HG03378 (cell line): ENCODE data around the gene DOK3.
"Not testable (repeated sequence)": the region's sequence is repeated elsewhere in the genome, so short reads cannot be mapped to it uniquely, and the experiment has no call there.

Source experiments
- ATAC-seq: cut with Tn5 transposase; IDR thresholded peaks from one replicate; pipeline ENCODE4 v1.9.1; 2021; ENCODE audit warnings: mild to moderate bottlenecking, moderate library complexity; ENCODE audit not compliant: unreplicated experiment

Gene DOK3

DNA sequence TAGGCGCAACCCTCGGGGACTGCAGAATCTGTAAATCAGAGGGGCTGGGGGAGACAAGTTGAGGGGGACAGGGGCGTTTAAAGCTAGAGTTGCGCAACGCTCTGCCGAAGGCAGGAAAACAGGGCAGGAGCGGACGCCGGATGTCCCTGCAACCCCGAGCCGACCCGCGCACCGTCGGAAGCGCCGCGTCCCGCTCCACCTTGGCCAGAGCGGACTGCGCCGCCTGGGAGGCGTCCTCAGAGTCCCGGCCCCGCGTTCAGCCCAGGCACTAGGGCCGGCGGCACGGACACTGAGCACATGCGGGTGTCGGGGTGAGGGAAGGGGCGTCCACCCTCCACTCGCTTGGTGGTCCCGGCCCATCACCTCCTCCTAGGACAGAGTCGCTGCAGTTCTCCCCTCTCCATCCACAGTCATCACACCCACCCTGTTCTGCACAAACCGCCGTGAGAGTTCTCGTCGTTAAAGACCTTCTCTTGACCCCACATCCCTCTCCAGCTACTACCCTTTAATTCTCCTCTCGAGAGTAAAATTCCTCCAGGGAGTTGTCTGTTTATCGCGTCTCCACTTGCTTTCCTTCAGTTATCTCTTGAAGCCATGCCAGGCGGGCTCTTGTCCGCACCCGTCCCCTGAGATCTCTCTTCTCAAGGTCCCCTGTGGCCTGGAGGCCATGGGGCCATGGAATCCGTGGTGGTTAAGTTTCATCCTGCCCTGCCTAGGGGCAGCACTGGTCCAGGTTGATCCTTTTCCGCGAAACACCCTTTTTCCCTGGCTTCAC is 11.4 kb downstream of the DOK3 start:
- no peak for ATAC-seq

DNA sequence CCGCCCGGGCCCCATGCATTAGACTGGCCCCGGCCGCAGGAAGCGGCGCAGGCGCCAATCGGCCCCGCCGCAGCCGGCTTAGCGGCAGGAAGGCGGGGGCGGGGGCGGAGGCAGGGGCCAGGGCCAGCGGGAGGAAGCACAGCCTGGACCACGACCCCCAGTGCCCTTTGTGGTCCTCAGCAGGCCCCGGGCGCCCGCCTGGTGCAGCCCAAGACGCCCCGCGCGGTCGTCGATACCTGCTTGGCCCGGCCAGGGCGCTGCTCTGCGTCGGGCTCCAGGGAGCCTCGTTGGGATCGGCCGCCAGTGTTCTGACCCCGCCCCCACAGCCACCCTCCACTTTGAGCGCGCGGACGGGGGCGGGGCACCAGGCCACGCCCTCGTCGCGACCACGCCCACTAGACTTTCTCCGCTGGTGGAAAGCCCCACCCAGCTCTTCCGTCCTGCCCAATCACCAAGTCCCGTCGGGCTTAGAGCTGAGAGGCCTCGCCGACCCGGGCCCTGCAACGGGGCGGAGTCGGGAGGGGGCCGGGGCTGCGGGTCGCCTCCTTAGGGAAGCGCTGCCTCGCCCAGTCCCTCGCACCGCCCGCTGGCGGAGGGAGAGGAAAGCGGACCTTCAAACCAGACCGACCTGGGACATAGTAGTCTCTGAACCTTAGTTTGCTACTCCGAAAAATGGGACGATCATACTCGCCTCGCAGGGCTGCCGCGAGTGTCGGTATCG is 12.2 kb downstream of the DOK3 start, which contains the start of gene PDLIM7:
PDLIM7 (minus strand) TSS at position 313 of the 721 bp plus-strand sequence. CDS start 1,092 bp downstream, outside the sequence.
- peak; percentile 63 for ATAC-seq

DNA sequence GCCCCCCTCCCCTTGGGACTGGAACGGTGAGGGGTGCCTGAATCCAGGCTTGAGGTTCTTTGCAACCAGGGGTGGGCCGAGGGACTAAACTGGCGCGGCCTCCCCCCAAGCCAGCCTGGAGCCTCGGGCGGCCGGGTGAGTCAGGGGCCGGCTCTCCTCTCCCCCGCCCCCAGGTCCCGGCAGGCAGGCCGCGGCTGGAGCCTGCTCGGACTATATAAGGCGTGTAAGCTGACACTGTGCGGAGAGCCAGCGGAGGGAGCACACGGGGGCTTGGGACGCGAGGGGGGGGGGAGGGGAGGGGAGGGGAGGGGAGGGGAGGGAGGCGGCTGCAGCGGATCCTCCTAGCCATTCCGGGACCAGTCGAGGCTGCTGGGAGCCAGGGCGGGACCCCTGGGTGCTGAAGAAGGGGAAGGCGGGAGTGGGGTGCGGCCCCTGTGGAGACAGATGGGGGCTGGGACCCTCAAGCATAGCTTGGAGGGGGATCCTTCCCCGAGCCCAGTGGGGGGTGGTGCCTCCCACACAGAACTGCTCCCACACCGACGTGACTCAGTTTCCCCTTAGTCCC is 12.8 kb downstream of the DOK3 start:
- ATAC-seq, result no peak

DNA sequence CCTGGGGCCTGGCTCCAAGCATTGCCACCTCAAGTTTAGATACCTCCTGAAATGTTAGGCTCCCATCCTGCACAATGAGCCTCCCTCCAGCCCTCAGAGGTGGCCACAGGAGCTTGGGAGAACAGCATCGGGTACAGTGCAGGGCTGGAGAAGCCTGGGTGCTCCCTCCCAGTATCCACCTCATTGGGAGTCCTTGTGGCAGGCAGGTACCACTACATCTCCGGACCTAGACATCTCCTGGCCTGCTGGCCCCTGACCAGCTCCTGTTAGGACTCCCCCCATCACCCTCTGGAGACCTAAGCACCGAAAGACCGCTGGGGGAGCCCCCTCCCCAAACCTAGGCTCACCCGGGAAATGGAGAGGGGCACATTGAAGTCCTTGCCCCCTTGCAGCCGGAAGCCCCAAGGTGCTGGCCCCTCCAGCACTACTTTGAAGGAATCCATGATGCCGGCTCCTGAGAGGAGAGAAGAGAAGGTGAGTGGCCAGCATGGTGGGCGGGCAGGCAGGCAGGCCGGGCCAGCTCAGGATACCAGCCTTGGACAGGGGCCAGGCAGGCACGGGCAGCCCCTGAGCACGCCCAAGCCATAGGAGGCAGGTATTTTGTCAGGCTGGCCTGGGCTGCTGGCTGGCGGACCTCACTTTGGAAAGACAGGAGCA is 13.4 kb downstream of the DOK3 start:
- no peak for ATAC-seq

DNA sequence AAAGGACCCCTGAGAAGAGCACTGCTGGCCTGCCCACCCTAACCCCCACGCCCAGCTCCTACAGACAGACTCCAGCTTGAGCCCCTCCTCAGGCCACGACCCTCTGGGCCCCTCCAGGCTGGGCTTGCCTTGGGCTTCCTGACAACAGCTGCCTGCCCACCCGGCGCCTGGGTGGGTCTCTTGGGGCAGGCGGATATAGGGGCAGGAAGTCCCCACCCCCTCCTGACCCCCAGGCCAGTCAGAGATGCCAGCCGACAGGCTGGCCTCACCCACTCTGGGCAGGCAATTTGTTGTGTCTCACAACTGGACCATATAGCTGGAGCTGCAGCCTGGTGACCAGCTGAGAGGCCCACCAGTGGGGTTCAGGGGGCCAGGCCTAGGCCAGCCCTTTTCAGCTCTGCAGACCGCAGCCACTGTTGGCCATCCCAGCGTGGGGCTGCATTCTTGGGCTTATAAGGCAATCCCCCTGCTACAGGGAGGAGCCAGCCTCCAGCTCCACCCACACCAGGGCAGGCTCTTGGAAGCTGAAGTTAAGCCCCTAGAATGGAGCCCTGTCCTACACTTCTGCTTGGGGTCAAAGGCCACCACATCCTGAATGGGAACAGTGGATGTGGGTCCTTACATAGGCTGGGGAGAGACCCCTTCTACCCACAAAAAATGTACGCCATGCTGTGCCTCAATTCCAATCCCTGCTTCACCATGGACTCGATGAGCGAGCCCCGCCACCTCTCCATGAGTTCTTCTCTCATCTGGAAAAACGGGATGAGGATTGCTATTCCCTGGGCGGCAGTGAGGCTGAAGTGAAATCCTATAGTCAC is 14.2 kb downstream of the DOK3 start:
- ATAC-seq, result no peak

DNA sequence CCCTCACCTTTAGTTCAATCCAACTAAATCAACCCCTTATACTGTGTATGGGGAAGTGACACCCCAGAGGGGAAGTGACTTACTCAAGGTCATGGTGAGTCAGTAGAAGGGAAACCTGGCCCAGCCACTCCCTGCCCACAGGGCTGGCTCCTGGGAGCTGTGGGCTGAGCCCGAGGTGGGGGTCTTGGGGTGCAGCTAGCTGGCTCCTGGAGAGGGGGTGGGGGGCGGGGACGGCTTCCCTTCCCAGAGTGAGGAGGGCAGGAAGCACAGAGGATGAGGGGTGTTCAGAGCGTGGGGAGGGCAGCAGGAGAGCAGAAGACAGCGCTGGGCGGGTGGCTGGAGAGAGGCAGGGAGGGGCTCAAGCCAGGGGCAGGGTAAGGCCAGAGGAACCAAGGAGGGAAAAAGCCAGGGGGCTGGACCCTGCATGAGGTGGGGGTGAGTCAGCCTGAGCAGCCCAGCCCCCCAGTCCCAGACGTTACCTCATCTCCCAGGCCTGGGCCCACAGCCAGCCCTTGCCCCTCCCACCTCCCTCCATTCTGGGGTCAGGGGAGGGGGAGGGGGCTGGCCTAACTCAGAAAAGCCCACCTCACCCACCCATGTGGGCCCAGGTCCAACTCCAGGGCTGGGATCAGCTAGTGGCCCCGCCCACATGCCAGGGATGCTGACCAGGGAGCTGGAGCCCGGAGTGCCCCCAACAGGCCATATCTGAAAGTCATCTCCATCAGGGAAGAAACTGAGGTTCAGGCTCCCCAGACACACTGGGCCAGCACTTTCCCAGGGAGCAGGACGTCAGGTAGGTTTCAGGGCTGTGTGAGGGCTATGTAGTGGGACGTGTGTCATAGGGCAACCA is 15.1 kb downstream of the DOK3 start:
- no peak for ATAC-seq

DNA sequence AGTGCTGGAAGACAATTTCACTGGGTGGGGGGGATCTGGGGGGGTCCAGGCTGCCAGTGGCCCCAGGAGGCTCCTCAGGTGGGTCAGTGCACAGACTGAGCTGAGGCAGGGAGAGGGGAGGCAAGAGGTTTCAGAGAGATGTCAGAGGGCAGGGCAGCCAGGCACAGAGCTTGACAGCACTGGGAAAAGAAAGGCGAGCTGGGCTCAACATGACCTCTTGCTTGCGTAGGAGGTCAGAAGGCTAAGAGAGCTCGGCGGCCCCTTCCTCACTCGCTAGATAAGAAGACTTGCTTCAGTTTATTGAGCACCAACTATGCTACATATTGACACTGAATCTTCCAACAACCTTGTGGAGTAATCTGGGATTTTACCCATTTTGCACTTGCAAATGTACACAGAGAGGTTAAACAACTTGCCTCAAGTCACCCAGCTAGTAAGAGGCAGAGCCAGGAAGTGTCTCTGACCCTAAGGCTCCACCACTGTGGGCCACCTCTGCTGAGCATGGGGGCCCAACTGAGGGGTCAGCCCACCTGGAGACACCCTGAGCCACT is 15.8 kb downstream of the DOK3 start:
- ATAC-seq, result no peak

DNA sequence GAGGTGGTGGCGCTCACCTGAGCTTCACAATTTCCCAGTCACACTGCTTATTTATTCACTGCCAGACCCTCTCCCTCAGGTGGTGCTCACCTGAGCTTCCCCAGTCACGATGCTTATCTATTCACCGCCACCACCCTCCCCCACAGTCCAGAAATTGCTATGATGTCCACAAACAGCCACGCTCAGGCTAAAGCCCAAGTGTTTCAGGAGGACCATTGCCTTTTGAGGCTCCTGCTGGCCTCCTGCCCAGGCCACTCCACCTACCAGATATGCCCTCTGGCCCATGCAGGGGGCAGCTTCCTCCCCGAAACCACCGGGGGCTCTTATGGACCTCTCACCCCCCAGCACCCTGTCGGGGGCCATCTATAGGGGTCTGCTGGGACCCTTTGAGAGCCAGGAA is 16.8 kb downstream of the DOK3 start:
- ATAC-seq, result no peak

DNA sequence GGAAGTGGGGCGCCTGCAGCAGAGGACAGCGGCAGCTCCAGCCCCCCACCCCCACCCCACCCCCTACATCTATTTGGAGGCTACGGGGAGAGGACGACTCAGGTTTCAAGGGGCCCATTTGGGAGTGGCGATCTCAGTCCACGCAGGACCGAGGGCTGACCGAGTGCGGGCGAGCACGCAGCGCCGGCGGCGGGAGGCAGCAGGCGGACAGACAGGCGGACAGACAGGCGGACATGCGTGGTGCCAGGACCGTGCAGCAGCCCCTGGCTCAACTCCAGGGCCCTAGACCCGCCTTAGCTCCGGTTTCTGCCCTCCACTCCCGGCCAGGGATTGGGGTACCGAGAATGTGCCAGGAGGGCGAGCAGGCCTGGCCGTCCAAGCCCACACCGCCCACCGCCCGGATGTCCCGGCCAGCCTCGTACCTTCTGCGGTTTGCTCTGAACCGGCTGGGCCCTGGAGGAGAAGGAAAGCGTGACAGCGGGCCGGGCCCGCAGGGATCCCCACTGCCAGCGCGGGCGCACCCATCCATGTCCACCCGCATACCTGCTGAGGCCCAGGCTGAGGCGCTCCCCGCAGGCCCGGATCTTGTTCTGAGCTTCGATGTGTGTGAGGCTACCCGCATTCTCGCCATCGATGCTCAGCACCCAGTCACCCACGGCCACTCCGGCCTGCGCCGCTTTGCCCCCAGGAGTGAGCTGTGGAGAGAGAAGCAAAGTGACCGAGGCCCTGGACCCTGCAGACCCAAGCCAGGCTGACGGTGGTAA is 17.5 kb downstream of the DOK3 start:
- ATAC-seq, result no peak

DNA sequence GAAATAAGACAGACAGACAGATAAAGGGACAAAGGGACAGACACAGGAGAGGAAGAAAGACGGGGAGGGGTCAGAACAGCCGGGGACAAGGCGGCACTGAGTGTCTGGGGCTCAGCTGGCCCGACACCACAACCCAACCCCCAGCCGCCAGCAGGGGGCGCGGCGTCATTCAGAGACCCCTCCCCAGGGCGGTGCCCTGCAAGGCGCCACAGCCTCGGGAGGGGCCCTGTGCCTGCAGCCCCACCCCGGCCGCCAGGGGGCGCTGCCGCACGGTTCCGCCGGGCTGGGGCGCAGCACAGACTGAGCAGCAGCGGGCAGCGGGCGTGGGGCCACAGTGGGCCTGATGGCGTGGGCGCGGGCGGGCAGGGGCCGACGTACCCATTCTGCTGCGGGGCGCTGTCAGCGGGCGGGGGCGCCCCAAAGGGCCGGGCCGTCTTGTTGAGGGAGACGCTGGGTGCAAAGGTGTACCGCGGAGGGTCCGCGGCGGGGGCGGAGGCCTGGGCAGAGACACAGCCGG is 18.1 kb downstream of the DOK3 start:
- ATAC-seq, result no peak

DNA sequence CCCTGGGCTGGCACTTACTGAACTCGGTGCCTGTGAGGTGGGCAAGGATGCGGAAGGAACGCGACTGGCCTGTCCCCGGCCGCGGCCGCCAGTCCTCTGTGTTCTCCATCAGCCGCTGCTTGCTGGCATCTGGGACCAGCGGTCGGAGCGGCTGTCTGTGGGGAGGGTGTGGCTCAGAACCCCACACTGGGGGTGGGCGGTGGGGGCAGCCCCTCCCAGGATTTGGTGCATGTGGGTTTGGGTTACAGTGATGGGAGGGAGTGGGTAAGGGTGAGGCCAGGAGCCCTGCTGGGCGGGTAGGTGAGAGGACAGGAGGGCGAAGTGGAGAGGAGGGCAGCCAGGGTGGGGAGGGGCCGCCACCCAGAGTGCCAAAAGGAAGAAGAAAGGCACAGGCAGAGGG is 18.6 kb downstream of the DOK3 start:
- ATAC-seq, result no peak

DNA sequence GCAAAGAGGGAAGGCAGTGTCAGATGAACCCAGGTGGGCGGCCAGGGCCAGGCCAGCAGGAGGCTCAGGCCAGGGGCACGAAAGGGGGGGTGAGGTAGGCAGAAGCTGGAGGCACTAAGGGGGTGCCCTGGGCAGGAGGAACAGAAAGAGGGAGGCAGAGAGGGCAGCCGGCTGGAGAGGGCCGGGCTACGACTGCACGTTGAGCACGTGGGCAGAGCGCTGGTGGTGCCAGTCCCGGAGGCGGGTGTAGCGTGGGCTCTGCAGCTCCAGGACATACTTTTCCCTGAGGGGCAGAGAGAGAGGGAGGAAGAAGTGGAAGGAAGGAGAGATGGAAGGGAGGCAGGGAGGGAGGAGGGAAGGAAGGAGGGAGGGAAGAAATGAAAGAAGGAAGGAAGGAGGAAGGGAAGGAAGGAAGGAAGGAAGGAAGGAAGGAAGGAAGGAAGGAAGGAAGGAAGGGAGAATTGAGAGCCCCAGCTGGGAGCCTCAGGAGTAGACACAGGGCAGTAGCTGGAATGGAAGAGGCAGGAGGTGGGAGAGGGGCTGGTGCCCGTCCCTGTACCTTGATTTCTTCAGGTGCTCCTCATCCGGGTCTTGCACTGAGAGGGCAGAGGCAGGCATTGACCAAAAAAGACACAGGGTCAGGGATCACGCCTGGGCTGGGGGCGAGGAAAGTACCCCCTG is 19.2 kb downstream of the DOK3 start:
- no peak for ATAC-seq

DNA sequence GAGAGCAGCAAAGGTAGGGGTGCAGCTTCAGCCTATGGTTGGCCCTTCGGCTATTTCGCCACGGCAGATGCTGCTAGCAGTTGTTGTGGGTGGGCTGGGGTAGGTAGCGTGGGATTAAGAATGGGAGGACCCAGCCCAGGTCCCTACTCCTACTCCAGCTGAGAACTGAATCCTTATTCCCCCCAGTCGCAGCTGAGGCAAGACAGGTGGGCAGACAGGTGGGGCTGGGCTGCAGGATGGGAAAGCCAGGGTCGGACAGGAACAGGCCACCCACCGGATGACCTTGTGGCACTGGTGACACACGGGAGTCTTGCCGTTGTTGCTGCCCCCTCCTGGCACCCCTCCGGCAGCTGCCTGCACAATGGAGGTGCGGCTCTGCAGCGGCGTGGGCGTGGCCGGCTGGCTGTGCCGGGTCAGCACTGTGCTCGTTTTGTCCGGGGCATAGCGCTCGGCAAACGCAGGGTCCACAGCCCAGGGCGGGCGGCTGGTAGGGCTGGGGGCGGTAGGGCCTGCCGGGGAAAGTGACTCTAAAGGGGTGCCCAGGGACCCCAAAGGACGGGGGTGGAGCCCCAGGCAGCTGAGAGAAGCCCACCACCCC is 20.4 kb downstream of the DOK3 start:
- ATAC-seq, result no peak

DNA sequence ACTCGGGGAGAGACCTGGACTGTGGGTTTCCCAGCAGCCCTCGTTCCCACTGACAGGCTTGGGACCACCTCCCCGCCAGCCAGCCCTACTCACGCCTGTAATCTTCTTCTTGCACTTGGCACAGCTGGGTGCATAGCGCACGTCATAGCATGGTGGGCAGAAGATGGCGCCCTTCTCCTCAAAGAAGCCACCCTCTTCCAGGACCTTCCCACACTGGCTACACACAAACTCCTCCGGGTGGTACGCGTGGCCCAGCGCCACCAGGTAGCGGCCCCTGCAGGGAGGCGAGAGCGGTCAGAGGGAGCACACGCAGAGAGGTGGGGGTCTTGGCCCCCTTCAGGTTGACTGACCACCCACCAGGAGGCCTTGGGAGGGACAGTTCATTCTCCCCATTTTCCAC is 21.7 kb downstream of the DOK3 start:
- no peak for ATAC-seq

DNA sequence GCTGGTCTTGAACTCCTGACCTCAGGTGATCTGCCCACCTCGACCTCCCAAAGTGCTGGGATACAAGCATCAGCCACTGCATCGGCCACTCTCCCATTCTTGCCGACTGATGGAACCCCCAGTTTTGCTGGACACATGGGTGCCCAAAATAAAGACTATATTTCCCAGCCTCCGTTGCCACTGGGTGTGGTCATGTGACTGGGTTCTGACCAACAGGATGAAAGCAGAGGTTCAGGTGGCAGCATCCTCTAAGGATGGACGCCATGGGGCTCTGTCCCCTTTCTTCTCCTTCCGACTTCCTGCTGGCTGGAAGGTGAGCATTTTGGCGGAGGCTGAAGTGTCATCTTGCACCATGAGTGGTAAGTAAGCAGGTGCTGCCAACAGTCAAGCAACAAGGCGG is 22.5 kb downstream of the DOK3 start:
- no peak for ATAC-seq

DNA sequence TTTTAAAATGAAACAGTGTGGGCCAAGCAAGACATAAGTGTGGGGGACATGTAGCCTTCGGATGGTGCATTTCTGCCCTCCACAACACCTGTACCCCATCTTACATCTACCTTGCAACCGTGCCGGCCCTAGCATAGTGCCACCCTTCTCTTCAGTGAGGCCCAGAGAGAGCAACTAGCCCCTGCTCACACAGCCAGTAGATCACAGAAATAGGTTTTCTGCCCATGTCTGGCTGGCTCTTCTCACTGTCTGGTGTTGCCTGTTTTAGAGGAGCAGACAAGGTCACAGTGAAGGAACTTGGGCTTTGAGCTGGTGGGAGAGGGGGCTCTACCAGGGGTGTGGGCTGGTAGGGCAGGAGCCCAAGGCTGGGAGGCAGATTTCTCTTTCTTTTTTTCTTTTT is 23.4 kb downstream of the DOK3 start:
- no peak for ATAC-seq

DNA sequence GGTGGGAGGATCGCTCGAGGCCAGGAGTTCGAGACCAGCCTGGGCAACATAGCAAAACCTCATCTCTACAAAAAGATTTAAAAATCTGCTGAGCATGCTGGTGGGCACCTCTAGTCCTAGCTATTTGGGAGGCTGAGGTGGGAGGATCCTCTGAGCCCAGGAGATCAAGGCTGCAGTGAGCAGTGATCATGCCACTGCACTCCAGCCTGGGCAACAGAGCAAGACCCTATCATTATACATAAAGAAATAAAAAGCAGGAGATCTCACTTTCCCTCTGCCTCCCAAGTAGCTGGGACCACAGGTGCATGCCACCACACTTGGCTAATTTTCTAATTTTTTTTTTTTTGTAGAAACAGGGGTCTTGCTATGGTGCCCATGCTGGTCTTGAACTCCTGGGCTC is 23.9 kb downstream of the DOK3 start:
- ATAC-seq, result not testable (repeated sequence)
